ENCODE data around the gene SNX20.

Gene SNX20

DNA sequence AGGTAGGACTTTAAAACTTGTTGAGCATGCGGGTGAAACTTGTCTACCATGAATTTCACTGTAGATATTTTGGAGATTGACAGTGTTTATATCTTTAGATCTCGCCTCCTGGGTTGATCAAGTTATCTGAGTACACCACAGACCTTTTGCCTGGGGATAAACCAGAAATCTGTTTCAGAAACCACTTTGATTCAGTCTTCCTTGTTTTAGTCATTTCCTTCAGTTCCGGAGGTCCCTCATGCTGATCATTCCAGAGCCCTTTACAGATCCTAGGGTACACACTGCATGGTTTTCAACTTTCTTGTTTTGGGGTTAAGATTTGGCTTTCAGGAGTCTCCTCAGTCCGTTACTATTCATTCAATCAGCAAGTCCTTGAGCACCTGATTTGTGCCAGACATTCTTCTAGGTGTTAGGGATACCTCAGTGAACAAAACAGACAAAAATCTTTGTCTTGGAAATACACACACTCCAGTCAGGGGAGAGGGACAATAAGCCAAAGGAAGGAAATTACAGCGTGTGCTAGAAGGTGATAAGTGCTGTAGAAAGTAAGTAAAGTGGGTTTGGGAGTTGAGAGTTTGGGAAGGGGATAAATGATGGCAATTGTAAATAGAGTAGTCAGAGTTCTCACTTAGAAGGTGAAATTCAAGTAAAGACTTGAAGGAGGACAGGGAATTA, 24.5 kb upstream of the SNX20 start:
- DNase-seq (ENCODE audit: low read depth, low spot score) = no peak

- DNase-seq (ENCODE audit: low read depth, low spot score) = no peak
Measured at GRCh38 chr16:50704245-50704644, 23.1 kb upstream of the SNX20 start.

DNA sequence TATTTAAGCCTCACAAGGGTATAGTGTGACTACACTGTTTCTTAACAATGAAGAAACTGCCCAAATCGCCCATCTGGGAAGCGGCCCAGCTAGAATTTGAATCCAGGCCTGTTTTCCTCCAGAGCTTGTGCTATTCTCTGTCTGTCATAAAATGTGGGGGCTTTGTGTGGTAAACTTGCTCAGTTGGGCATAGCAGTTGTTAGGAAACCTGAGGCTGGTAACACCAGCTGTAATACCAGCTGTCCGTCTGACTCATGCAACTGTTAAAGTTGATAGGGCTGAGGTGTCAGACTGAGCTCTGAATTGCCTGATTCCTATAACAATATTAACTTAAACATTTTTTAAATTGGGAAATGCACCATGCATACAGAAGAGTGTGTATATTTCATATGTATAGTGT, 21.6 kb upstream of the SNX20 start:
- DNase-seq (ENCODE audit: low read depth, low spot score) = no peak

GRCh38 chr16:50699326-50700159, 18.4 kb upstream of the SNX20 start:
- DNase-seq (ENCODE audit: low read depth, low spot score) = no peak

DNA sequence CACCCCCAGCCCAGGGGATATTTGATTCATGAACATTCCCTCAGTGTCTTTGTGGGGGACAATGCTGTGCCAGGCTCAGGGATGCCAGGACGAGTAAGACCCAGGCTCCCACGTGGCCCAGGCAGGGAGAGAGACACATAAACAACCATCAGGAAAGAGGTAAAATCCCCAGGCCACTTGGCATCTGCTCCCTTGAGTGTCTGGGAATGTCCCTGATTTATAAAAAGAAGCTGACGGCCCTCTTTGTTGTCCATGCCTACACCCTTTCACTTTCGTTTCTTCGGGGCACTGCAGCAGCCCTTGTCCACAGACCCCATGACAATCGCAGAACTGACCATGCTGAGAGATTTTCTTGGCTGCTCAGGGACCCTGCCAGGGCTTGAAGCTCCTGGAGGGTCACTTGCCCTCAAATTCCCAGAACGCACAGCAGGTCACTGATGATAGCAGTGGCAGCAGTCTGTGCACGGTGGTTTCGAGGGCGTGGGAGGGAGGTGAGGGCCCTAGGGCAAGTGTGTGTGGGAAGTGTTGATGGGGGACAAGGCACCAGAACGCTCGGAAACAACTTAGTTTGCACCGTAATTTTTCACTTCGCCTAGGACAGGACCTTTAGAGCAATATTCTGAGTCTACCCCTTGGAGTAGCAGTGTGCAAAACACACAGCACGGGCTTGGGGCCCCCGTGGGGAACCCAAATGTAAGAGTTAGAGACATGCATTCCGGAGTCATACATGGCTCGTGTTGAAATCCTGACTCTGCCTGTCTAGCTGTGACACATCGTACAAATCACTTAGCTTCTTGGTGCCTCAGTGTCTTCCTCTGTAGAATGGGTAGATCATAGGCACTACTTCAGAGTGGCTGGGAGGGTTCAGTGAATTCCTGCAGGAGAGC, 17.0 kb upstream of the SNX20 start:
- no peak for DNase-seq (ENCODE audit: low read depth, low spot score)

DNA sequence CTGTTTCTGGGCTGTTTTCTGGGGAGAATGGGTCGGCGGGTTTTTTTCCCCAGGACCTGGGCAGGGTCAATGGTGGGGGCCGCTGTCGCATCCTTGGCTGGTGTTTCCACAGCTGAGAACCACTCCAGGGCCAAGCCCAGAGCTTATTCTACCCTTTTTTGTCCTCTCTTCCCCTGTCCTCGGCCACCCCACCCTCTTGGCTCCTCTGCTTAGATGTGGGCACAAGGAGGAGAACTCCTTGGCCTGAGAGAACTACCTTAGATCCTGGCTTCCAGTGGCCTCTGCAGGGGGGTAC, 16.3 kb upstream of the SNX20 start:
- DNase-seq (ENCODE audit: low read depth, low spot score) = no peak

GRCh38 chr16:50696575-50697420, 15.7 kb upstream of the SNX20 start:
- no peak for DNase-seq (ENCODE audit: low read depth, low spot score)

GRCh38 chr16:50696126-50696525, 15.0 kb upstream of the SNX20 start:
- DNase-seq (ENCODE audit: low read depth, low spot score) = no peak

DNA sequence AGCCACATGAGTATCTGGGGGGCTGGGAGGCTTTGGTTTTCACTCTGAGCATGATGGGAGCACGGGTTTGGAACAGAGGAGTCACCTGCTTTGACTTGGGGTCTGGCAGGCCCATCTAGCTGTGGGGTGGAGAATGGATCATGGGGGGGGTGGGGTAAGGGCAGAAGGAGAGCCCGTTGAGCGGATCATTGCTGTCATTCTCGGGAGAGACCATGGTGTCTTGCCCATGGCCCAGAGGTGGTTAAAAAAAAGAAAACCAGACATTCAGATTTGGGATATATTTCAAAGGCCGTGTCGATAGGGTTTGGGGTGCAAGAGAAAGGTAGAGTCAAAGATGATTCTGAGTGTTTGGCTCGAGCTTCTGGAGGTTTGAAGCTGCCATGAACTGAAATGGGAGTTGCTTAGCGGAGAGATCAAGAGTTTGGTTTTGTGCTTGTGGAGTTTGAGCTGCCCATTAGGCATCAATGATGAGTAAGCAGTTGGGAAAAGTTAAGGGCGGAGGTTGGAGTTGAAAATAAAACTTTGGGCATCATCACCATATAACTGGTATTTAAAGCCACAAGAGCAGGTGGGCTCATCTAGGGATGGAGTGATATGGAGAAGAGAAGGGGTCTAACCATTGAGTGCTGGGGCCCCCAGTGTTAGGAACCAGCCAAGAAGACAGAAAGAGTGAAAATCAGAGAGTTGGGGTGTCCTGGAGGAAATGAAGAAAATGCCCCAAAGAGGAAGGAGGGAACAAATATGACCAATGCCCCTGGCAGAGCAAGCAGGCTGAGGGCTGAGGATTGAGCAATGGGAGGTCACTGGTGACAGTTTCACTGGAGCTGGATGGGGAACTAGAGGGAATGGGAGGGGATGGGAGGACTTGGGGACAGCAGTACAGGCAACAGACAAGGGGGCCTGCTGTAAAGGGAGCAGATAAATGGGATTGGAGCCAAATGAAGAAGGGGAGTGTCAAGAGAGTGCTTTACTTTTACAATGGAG, 14.2 kb upstream of the SNX20 start:
- DNase-seq (ENCODE audit: low read depth, low spot score) = no peak

GRCh38 chr16:50694206-50694605, 13.1 kb upstream of the SNX20 start:
- no peak for DNase-seq (ENCODE audit: low read depth, low spot score)

GRCh38 chr16:50692999-50693781, 12.1 kb upstream of the SNX20 start, which contains the start of gene NOD2:
TSS of gene NOD2 (plus strand) at chr16:50693606. CDS start at chr16:50699496, 5,890 bp downstream.
- no peak for DNase-seq (ENCODE audit: low read depth, low spot score)

GRCh38 chr16:50692644-50692998, 11.5 kb upstream of the SNX20 start:
- DNase-seq (ENCODE audit: low read depth, low spot score) = no peak

DNA sequence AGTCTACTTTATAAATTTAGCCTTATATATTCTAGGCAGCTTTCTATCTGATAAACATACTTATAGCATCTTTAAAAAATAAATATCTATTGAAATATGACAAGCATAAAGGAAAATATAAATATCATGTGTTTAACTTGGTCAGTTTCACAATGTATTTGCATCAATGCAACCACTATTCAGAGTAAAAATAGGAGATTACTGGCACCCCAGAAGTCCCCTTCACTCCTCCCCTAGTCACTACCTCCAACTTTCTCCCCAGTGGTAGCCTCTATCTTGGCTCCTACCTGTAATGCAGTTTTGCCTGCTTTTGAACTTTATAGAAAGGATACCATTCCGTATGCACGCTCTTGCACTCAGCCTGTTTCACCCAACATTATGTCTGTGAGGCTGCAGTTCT, 9.1 kb upstream of the SNX20 start:
- DNase-seq (ENCODE audit: low read depth, low spot score) = no peak

- DNase-seq (ENCODE audit: low read depth, low spot score) = no peak
Measured at GRCh38 chr16:50688867-50689266, 7.8 kb upstream of the SNX20 start.

DNA sequence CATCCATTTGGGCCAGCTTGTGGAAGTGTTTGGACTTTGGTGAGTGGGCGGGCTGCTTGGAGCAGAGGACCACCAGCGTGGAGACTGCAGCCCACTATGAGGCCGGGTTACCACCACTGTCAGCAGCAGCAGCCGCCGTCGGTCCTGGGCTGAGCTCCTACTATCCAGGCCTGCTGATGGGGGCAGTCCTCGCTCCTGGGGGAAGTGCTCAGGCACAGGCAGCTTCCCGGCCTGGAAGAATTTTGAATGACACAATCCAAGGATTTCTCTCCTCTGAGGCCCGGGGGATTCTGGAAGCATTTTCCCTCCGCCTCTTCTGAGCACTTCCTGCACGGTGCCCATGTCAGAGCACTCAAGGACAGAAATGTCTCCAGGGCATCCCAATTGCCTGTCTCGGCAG, 7.0 kb upstream of the SNX20 start:
- no peak for DNase-seq (ENCODE audit: low read depth, low spot score)

DNA sequence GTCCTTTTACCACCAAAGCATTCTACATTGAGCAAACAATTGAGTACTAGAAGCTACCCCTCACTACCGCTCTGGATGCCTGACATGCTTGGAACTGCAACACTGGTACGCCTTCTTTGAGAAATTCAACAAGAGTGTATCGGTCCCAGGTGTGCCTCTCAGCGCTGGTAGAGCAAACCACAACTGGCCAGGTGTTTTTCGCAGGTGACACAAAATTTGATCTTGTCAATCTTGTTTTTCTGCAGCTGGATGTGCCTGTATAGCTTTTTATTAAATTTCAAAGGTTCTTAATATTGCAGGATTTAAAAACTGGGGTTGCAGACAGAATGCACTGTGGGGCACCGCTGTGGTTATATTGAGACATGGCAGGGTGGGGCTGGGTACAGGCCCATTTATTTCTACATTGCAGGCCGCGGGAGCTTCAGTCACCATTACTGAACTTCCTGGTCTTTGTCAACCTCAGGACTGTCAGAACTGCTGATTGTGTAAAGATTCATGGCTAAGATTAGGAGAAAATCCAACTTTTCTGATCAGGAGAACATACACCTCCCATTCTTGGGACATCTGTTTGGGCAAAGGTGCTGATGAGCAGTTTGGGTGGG, 4.5 kb upstream of the SNX20 start:
- DNase-seq (ENCODE audit: low read depth, low spot score) = no peak

DNA sequence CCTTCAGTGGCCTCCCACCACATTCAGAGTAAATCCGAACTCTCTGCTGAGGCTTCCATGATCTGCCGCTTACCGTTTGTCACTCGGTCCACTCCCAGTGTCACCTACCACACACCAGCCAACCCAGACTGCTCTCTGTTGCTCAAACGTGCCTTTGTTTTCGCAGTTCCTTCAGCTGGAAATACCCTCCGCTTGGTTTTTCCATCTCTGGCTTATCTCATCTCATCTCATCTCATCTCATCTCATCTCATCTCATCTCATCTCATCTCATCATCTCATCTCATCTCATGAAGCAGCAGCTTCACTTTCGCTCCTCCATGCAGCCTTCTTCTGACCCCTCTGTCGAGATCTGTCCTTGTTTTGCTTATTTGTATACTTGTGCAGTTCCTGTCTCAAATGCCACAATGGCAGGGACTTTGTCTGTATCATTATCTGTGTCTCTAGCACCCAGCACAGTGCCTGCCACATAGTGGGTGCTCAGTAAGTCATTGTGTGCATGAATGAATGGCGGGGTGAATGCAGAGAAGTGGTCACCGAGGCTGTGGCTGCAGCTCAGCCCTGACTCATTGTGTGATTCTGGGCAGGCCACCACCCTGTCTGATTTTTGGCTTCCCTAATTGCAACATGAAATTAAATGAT, 3.8 kb upstream of the SNX20 start:
- DNase-seq (ENCODE audit: low read depth, low spot score) = no peak

GRCh38 chr16:50683689-50684374, 2.7 kb upstream of the SNX20 start:
- no peak for DNase-seq (ENCODE audit: low read depth, low spot score)

All from activated CD4-positive, CD25-positive, alpha-beta regulatory T cell treated with anti-CD3 and anti-CD28 coated beads, Interleukin-2, amount 50 U/mL, for 16 hours (primary cell).